ENCODE results near the gene TMEM88. TPM values are rescaled to one million over a fixed set of nuclear protein-coding genes. Genes with fewer than 3 reads are reported as not detected.

TMEM88 gene
- total RNA-seq, 1 experiment from 2014 or later, result 2.8 TPM

DNA sequence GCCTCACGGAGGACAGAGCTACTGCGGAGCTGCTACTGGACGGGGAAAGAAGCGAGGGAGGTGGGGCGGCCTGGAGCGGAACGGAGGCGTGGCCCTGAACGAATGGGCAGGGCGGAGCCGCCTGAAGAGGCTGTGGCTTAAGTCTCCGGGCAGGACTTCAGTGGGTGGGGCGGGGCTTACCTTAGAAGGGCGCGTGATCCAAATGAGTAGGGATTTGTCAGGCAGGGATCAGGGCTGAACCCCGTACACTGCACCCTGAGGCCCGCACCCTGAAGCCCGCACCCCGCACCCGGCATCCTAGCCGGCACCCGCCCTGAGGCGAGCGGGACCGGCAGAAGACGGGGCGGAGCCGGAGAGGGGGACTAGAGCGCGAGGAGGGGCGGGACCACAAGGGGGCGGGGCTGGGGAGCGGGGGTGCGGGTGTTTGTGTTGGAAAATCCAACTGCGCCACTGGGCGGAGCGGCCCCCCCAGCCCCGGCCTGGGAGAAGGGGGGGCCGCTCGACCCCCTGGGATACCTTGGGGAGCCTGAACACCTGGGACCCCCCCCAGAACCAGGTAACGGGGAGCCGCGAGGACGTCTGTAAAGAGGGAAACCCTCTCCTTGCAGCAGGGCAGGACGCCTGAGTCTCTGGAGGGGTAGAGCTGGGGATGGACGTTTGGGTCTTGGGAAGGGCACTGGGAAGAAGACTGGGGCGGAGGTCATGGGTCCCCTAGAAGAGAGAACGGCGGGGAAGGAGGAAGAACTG lies 20.9 kb upstream of the TMEM88 start, which contains the start of gene KDM6B (continued):
- TF ChIP-seq, protein P1, sequence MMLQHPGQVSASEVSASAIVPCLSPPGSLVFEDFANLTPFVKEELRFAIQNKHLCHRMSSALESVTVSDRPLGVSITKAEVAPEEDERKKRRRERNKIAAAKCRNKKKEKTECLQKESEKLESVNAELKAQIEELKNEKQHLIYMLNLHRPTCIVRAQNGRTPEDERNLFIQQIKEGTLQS (IDR thresholded peaks at IDR 0.05), result no peak

DNA sequence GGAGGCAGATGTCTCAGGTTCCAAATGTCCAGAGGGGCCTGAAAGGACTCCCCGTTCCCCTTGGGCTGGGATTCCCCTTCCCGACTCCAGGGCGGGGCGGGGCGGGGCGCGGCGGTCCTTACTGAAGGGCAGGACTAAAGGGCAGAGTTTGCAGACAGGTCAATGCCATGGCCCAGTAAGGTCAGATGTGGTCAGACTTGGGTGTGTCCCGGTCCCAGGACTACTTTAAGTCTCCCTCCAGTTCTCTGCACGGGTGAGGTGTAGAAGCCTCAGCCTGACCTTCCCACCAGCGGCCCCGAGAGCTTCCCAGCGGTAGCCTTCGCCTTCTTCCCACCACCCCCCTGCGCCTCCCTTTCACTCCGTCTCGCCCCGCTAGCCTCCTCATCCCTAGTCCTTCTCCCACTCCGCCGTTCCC lies 20.3 kb upstream of the TMEM88 start:
- no peak for DNase-seq (ENCODE audit: low read depth, low spot score)
- intact Hi-C loops (cut with micrococcal nuclease), result loop anchor here (2.0 kb wide), 2 partner anchors 22 to 52 kb away; partner anchors contain the start of gene NAA38

More for the DNA sequence above, 20.3 kb upstream of the TMEM88 start:
- ChIA-PET POLR2A (interaction anchor here (1.2 to 3.9 kb wide), 5 partner anchors 8 to 23 kb away, joined by 3 to 22 read pairs (median 10); partner anchors contain the start of genes CYB5D1 and NAA38), RAD21 (ENCODE audit: low non-redundant PET in 1 of 2, low total read pairs in 2 of 2, uncharacterized antibody in 2 of 2, unreplicated experiment in 2 of 2) (interaction anchor here in 1 of 2 experiments (1.0 to 1.3 kb wide), 2 partner anchors 10 to 11 kb away, joined by 3 to 5 read pairs; no protein-coding TSS in a partner anchor), CTCF (interaction anchor here (0.7 to 1.9 kb wide), 11 partner anchors 9 to 223 kb away, joined by 3 to 25 read pairs (median 5); partner anchors contain the start of genes CYB5D1 and NAA38)
- peaks cover 25 to 58% of the 10 kb centered on the region in 2 experiments for H3K4me1 ChIP-seq (ENCODE audit: control insufficient read depth in 1 of 2, insufficient read depth in 2 of 2, low read length in 2 of 2)
- H3K9me3 ChIP-seq (ENCODE audit: control insufficient read depth in 1 of 2, insufficient read depth in 1 of 2, low read depth in 1 of 2, low read length in 2 of 2), result no peaks in the 10 kb centered on the region
- no peaks in the 10 kb centered on the region for H4K20me1 ChIP-seq (ENCODE audit: insufficient read depth)
- H2AFZ ChIP-seq (ENCODE audit: low read depth, low read length, poor library complexity, severe bottlenecking), result peak overlapping the region; percentile 65
- H3K4me2 ChIP-seq (ENCODE audit: low read length), result peak overlapping the region; percentile 99
- H3K9me2 ChIP-seq (ENCODE audit: insufficient read depth), result no peaks in the 10 kb centered on the region
- peak overlapping the region; percentile 74 to 82 for H3K4me3 ChIP-seq (replicated peaks in 1 of 2; ENCODE audit: low read depth in 1 of 2, low read length in 2 of 2)
- no peaks in the 10 kb centered on the region for H3K36me3 ChIP-seq (ENCODE audit: control insufficient read depth in 1 of 2, insufficient read depth in 2 of 2, low read length in 2 of 2)
- BruUV-seq (replicated peaks), result no TSS peak
- H3K9ac ChIP-seq (ENCODE audit: low read length), result peak overlapping the region; percentile 97
- ATAC-seq, result peak; percentile 1
- H3K79me2 ChIP-seq (ENCODE audit: insufficient read depth, low read length), result peaks cover 13% of the 10 kb centered on the region
- TF ChIP-seq SIN3A (IDR thresholded peaks at IDR 0.05; ENCODE audit: low read depth), result no peak
- no peak for TF ChIP-seq SP1 (IDR thresholded peaks at IDR 0.05; ENCODE audit: low read depth)
- no peak for TF ChIP-seq ELF1 (IDR thresholded peaks at IDR 0.05; ENCODE audit: borderline replicate concordance, low read depth)
- no peak for TF ChIP-seq POLR2AphosphoS5 (IDR thresholded peaks at IDR 0.05; ENCODE audit: low read depth, low read length)
- H3K27ac ChIP-seq (ENCODE audit: low read depth, low read length), result peak overlapping the region; percentile 98
- no peaks in the 10 kb centered on the region for H3K27me3 ChIP-seq (ENCODE audit: insufficient read depth, low read length)

All from HCT116 (cell line).